ENCODE results near the gene ATP6V1A.

The ATP6V1A gene

GRCh38 chr3:113746548-113747282 is at the start of gene ATP6V1A:
ATP6V1A (plus strand) TSS chr3:113747035; CDS start chr3:113778754, 31,719 bp downstream.
- DNase-seq: peak; percentile 77

- no peak for DNase-seq
Observed at GRCh38 chr3:113697500-113698090, 49.2 kb upstream of the ATP6V1A start.

DNA sequence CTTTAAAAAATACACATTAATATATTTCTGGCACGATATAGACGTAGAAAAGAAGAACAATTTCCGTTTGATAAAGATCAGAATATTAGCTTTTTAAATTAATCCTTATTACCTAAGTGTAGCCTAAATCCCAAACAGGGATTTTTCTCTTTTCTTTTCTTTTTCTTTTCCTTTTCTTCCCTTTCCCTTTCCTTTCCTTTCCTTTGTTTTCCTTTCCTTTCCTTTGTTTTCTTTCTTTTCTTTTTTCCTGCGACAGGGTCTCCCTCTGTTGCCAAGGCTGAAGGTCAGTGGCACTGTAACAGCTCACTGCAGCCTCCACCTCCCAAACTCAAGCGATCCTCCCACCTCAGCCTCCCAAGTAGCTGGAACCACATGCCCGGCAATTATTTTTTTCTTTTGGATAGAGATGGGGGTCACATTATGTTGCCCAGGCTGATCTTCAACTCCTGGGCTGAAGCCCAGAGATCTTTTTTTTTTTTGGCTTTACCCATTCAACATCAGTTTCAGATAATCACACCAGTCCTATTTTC is 48.6 kb upstream of the ATP6V1A start:
- no peak for DNase-seq

GRCh38 chr3:113698956-113699355 is 47.9 kb upstream of the ATP6V1A start:
- DNase-seq: no peak

DNA sequence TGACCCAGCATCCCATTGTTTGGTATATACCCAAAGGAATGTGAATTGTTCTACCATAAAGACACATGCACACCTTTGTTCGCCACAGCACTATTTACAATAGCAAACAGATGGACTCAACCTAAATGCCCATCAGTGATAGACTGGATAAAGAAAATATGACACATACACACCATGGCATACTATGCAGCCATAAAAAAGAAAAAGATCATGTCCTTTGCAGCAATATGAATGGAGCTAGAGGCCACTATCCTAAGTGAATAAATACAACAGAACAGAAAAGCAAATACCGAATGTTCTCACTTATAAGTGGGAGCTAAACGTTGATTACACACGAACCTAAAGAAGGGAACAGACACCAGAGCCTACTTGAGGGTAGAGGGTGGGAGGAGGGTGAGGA is 39.0 kb upstream of the ATP6V1A start:
- DNase-seq: no peak

- no peak for DNase-seq
Observed at GRCh38 chr3:113712129-113712528, 34.7 kb upstream of the ATP6V1A start.

DNA sequence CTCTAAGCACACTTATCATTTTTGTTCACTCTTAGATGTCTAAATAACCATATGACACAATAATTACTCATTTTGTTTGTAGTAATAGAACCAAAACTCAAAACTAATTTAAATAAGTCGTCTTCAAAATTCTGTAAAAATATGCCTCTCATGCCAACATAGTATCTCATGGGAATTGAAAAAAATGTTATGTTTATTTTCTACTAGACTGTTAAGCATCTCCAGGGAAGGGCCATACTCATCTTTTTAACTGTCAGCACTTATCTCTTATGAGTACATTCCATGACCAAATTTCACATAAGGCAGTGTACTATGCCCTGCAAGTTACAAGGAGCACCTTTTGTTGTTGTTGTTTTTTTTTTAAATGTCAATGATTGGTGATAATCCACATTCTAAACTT is 32.1 kb upstream of the ATP6V1A start:
- no peak for DNase-seq

DNA sequence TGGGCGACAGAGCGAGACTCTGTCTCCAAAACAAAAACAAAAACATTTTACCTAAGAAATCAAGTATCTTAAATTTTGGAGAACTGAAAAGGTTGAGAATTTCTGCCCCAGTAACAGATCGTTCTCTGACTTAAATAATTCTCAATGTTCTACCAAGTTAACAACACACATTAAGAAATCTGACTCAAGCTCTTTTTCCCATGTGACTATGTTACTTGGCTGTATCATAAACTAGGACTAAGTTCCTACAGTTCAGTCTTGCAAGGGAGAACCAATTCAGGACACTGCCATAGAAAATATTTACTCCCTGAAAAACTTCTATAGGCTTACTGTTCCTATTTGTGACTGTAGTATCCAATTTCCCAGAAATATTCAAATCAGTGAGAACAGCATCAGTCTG is 29.5 kb upstream of the ATP6V1A start:
- DNase-seq: no peak

DNA sequence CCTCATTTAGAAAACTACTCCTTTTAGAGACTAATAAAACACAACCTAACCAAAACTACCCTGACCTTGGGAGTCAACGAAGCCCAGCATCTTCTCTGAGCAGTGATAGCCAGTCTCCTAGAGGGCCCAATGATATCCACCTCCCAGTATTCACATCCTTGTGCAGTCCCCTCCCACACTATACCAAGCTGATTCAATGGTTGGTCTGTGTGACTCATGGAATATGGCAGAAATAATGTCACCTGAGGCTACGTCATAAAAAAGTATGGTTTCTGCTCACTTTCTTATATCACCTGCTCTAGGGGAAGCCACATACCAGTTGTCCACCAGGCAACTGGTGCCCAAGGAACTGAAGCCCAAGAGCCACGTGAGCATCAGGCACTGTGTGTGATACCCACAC is 29.0 kb upstream of the ATP6V1A start:
- DNase-seq: no peak

- DNase-seq: no peak
Observed at GRCh38 chr3:113719294-113719693, 27.5 kb upstream of the ATP6V1A start.

DNA sequence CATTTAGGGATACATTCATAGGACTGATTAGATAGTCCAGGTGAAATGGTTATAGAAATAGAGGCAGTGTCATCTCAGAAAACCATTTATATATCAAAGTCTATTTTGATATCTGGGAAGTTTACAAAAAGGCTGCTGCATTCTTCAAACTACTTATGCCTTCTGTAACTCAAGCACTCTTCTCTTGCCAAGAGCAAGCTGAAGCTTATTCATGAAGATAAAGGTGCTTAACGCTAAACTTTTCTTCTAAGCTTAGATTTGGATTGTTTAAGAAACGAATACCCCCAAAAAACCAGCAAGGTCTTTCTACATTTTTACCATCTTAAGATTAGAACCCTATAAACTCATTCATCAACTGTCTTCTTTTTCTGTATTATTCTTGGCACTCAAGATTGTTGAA is 27.1 kb upstream of the ATP6V1A start:
- DNase-seq: no peak

DNA sequence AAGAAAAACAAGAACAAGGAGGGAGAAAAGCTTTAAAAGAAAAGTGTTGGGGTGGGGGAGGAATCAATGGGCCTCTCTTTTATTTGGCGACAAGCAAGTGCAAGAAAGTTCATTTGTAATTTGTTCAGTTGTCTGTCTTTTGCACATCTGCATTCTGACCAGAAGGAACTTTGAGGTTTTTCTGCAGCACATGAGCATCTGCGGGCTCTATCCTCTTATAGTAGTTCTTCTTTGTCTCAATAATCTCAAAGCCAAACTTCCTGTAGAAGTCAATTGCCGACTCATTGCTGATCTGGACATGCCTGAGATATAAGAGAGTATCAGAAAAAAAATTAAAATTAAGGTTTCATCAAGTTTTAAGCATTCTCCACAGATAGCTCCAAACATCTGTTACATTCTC is 25.2 kb upstream of the ATP6V1A start:
- no peak for DNase-seq

DNA sequence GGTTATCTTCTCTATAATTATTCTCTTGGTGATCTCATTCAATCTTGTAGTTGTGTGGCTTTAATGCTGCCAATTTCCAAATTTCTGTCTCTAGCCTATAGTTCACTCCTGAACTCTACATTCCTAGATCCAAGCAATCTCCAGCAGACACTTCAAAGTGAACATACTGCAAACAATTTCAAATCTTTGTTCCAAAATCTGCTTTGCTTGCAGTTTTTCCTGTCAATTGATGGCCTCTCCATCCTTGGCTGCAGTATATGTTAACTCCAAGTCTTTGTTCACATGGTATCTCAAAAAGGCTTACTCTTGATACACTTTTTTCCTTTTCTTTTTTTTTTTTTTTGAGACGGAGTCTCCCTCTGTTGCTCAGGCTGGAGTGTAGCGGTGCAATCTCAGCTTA is 18.2 kb upstream of the ATP6V1A start:
- DNase-seq: no peak

DNA sequence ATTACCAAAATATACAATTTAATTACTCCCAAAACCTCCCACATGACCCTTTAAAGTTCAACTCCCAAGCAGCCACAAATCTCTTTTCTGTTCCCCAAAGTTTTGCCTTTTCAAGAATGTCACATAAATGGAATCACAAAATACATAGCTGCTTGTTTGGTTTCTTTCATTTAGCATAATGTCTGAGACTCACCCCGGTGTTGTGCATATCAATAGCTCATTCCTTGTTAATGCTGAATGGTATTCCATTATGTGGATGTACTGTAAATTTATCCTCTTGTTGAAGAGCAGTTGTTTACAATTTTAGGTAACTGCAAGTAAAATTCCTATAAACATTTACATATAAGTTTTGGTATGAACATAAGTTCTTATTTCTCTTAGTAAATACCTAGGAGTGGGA is 16.3 kb upstream of the ATP6V1A start:
- DNase-seq: no peak

DNA sequence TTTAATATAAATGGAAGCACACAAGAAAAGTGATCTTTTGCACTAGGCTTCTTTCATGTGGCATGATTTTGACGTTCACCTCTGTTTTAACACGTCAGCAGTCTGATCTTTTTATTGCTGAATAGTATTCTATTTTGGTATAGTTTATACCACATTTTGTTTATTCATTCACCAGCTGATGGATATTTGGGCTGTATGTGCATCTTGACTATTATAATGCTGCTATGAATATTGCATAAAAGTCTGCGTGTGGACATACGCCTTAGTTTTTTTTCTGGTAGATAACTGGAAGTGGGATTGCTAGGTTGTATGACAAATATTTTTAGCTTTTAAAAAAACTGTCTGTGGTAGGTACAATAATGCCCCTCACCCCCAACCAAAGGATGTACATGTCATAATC is 15.1 kb upstream of the ATP6V1A start:
- DNase-seq: no peak

- no peak for DNase-seq
Observed at GRCh38 chr3:113736548-113737089, 10.2 kb upstream of the ATP6V1A start.

- no peak for DNase-seq
Observed at GRCh38 chr3:113741086-113741485, 5.7 kb upstream of the ATP6V1A start.

- no peak for DNase-seq
Observed at GRCh38 chr3:113741620-113742019, 5.2 kb upstream of the ATP6V1A start.

GRCh38 chr3:113743006-113743630 is 3.7 kb upstream of the ATP6V1A start:
- no peak for DNase-seq

DNA sequence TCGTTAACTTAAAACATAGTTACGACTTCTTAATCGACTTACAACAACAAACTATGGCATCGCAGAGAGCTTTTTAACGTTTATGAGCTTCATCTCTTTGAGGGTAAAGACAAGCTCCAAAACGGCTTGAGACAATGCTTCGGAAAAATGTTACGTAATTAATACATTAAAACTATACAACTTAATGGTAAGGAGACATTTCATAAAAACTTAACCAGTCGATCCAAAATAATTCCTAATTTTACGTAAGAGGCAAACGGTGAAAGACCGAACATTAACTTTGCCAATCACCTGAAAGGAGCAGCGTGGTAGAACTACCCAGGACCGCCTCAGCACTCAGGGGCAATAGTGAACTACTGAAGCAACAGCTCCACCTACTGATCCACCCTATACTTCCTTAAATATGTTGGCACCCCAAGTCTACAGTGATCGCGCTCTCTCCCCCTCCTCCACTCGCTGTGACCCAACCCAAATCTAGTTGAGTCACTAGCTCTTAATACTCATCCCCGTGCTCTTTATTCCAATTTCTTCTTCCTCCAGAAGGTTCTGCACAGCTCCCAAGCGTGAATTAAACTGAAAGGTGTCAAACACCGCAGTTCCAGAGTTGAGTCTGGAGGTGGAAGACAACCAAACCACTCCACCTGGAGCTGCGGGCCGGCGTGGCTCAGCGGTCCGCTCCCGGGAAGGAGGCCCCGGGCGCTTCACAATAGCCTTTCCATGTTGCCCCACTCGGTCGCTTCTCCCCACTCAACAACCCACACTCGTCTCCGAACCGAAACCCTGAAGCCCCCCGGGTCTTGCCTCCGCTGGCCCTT is 1.7 kb upstream of the ATP6V1A start:
- peak; percentile 59 for DNase-seq

- peak; percentile 87 for DNase-seq
Observed at GRCh38 chr3:113745756-113746547, 883 bp upstream of the ATP6V1A start, which contains the start of gene NAA50. NAA50 (minus strand) TSS chr3:113746249; CDS start chr3:113745949, 300 bp downstream.
